GM21423 (cell line): ENCODE data around the gene SLC24A4.

Experiments
- ATAC-seq: cut with Tn5 transposase; IDR thresholded peaks from one replicate; pipeline ENCODE4 v1.9.1; 2021; ENCODE audit warnings: mild to moderate bottlenecking, moderate library complexity; ENCODE audit not compliant: unreplicated experiment

The SLC24A4 gene

DNA sequence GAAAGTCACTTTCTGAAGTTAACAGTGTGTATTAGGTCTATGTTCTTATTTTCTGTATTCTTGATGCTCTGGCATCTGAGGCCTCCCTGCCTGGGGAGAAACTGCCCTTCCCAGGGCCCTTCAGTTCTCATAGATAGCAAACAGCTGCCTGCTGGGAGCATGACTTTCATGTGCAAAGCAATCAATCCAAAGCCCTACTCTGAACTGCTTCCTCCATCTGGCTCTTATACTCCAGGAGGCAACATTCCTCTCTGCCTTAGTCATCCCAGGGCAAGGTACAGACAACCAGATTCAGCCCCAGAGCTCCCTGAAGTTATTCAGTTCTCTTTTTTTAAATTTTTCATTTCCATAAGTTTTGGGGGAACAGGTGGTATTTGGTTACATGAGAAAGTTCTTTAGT, 149.0 kb downstream of the SLC24A4 start:
- ATAC-seq = no peak

DNA sequence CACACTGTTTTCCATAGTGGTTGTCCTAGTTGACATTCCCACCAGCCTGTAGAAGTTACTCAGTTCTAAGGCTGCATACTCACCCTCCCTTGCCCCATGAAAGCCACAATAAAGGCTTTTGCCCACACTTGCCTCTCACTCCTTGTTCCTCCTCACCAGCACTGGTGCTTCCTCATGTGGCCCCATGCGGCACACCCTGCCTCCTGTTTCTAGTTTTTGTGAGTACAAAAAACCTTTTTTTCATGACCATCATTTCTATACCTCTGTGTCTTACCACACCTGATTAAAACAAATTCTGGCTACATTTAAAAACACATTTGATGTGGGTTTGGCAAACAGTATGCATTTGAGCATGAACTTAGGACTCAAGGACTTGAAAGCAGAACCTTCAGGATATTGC, 149.9 kb downstream of the SLC24A4 start:
- no peak for ATAC-seq

DNA sequence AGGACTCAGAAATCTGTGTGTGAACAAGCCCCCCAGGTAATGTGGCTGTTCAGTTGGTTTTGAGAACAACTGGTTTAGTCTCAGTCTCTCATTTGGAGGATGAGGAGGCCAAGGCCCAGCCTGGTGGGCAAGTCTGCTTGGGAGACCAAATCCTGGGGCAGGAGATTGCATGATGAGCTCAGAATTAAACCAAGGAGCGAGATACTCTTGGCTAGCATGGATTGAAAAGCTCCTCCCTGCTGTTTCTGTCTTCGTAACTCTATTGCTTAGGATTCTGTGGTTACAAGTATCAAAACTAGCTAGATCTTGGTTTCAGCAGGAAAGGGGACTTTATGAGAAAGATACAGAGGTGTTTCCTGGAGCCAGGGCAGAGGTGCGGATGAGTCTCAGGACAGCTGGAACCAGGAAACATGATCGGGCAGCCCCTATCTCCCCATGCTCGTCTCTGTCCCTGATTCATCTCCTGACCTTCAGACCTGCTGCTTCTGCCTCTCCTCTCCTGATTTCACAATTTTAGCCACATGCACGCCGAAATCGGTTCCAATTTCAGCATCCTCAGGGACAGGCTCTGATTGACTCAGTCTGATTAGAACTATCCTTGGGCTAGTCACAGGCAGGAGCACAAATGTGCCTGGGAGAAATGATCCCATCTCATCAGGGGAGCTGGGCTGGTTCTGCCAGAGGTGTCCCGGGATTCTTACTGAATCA, 150.4 kb downstream of the SLC24A4 start:
- ATAC-seq = no peak

DNA sequence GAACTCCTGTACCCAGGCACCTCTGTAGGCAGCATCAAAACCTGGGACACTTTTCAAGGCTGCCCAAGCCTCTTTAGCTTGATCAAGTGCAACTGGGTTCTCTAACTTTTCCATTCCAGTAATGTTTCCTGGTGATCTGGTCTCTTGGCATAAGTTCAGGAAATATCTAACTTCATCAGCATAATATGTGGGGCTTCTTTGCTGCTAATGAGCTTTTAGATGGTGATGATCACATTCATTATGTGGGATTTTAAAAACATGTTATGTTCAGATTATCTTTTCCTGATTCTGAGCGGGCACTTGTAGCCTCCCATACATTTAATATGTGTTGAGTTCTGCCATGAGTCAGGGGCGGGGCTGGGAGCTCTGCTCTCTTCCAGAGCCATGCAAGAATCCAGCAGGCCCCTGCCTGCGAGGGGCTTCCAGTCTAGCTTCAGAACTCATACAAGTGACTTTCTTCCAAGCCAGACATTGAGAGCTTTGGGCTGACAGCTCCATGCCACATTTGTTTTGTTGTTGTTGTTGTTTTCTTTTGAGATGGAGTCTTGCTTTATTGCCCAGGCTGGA, 151.1 kb downstream of the SLC24A4 start:
- no peak for ATAC-seq

DNA sequence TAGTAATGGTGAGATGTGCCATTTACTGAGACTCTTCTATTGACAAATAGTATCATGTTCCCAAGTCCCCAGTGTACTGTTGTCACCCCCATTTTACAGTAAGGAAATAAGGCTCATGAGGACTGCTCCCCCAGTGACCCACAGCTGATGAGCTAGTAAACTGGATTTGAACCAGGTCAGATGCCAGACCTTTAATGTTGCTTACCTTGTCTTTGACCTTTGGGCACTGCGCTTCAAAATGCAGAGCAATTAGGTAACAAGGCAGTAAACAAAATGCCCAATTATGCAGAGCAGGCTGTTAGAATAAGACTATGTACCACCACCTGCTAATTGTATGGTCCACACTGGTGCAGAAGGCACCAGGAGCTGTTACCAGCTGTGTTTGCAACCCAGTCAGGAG, 152.1 kb downstream of the SLC24A4 start:
- ATAC-seq = no peak

DNA sequence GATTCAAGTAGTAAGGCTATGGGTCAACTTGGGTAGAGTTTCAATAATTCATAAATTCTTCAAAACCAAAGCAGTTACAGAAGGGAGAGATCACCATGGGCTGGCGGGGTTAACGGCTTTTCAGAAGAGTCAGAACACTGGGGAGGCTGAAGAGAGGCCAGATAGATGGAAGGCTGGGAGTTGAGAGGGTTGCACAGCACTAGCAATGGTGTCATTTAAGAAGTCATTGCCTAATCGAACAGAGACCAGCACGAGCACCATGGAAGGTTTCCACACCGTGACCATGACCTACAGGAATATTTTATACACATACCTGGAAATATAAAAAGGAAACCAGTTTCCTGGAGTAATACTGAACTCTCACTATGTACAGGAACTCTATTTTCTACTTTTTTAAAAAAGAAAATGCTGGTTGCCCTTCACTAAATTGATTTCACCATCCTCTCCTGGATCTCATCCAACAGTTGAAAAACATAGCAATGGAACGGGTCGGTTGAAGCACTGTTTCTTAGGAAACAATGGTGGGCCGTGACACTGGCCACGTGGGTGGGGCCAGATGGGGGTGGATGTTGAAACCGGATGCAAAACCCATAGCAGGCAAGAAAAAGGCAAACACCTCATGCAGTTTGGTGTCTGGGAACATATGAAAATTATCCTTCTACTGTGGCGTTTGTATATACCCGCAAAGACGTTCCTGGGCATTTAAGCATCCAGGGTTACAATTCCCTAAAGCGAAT, 152.7 kb downstream of the SLC24A4 start:
- no peak for ATAC-seq

DNA sequence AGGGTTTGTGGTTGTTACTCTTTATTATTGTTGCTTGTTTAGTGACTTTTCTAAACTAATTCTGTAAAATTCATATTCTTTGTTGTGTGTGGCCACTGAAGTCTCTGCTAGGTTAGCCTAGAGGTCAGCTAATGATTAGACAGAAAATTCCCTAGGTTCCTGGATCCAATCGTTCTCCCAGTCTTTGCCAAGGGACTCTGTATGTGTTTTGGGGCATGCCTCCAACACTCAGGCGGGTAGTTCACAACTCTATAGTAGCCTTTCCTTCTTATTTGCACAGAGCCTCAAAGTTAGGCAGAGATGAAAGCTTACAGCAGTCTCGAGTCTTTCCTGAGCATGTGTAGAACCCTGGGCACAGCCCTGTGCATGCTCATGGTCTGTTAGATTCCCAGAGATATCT, 157.9 kb downstream of the SLC24A4 start:
- no peak for ATAC-seq

DNA sequence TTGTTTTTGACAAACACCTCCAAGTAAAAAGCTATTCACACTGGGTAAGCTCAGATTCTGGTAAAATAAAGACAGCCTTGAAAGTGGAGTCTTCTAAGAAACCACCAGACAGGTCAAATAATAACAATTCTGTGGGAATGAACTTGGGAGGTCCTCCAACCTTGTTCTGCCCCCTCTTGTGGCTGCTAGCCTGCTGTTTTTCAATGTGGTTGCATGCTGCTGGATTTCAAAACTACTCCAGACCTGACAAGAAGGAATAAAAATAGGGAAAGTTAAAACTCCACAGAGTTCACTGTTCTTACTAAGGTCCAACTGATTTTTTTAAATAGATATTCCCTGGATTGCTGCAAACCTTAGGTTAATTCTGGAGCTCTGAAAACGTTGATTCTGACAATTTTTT, 158.4 kb downstream of the SLC24A4 start:
- no peak for ATAC-seq

DNA sequence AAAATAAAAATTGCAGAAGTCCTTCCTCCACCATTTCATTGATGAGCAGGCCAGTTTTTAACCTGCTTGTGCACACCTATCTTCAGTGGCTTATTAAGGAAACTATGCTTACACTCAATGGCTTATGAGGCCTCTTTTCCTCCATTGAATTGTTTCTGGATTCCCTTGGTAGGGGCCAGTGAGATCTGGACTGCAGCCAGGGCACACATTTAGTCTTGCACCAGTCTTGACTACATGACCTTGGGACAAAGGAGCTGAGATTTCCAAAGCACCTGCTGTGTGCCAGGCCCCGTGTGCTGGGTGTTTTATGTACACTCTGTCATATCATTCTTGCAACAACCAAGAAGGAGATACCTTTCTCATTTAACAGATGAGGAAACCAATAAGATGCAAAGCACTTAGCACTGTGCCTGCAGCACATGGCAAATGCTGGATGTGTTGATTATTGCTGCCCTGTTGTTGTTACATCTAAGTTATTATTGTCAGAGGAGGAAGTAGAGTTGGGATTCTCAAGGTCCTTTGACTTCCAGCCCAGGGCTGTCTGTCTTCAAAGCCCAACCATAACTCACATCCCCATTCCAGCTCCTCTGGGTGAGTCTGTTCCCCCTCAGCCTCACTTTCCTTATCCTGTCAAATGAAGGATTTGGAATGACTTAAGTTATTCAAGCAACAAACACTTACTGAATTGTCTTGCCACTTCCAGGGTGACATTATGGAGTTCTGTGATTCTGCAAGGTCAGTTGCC, 159.0 kb downstream of the SLC24A4 start:
- ATAC-seq = no peak

DNA sequence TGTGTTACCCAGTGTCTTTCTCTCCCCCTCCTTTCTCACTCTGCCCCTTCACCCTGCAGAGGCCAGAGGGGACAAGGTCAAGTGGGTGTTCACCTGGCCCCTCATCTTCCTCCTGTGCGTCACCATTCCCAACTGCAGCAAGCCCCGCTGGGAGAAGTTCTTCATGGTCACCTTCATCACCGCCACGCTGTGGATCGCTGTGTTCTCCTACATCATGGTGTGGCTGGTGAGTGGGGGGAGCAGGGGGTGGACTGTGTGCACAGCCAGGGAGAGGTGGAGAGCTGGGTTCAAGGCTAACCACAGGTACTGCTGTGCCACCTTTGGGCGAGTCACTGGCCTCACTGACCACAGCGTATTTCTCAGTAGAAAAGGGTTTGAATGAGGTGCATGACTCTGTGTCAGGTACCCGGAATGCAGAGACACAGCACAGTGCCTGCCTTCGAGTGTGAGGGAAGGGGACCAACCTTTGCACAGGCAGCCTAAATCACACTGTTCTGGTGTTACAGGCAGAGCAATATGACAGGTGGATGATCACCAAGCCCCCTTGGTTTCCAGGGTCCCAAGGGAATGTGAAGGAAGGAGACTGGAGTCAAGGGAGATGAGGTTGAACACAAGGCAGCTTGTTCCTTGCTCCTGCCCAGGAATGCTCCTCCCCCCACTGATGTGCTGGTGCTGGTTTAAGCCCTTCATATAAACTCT, 159.8 kb downstream of the SLC24A4 start:
- ATAC-seq = no peak

DNA sequence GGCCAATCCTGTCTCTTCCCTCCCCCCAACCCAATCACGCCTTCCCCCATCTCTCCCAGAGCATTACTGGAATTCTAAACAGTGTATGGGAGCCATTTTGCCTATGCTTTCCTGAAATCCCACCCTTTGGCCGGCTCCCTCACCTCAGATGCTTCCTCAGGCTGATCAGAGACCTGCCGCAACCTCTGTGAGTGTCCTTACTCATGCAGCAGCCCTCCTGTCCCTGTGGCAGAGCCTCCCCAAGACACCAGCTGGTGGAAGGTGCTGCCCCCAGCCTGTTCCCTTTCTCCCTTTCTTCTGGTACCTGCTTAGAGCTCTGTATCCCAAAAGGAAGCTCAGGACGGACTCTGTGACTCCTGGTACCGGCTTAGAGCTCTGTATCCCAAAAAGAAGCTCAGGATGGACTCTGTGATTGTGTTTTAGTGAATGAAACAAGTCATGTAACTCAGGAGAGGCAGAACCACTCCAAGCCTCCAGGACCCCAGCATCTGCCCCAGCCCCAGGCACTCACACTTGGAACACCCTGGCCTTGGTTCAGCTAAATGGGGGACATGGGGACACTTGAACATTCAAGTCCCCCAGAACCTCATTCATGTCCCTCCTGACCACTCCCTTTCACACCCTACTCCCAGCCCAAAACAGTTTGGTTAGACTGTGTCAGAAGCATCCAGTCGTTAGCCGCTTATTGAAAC, 161.3 kb downstream of the SLC24A4 start:
- ATAC-seq = no peak

DNA sequence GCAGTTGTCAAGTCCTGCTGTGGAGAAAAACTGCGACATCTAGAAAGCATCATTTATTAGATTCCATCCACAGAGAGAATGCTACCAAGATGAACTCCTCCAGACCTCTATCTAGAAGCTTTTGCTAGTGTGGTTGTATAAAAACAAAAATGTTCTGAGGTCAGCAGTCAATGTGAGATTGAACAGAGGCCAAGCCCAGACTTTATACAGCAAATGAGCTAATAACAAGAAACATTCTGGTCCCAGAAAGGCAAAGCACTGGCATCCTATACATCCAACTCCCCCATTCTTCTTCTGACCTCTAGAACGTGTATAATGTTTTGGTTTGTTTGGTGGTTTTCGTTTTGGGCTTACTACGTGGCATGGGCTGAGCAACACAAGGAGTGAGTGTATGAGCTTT, 163.9 kb downstream of the SLC24A4 start:
- no peak for ATAC-seq

DNA sequence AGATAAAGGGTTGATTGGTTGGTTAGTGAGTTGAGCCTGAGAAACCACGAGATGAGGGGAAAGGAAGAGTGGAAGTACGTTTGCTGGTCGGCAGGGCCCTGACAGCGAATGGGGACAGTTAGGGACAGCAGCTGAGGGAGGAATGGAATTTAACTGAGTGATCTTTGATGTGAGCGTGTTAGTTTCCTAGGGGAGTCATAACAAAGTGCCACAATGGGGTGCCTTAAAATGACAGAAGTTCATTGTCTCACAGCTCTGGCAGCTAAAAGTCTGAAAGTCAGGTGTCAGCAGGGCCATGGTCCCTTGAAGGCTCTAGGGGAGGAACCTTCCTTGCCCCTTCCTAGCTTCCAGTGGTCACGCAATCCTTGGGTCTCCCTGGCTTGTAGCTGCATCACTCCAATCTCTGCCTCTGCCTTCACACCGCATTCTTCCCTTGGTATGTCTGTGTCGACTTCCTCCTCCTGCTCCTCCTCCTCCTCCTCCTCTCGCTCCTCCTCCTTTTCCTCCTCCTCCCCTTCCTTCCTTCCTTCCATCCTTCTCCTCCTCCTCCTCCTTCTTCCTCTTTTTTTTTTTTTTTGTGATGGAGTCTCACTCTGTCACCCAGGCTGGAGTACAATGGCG, 164.7 kb downstream of the SLC24A4 start:
- ATAC-seq = no peak

DNA sequence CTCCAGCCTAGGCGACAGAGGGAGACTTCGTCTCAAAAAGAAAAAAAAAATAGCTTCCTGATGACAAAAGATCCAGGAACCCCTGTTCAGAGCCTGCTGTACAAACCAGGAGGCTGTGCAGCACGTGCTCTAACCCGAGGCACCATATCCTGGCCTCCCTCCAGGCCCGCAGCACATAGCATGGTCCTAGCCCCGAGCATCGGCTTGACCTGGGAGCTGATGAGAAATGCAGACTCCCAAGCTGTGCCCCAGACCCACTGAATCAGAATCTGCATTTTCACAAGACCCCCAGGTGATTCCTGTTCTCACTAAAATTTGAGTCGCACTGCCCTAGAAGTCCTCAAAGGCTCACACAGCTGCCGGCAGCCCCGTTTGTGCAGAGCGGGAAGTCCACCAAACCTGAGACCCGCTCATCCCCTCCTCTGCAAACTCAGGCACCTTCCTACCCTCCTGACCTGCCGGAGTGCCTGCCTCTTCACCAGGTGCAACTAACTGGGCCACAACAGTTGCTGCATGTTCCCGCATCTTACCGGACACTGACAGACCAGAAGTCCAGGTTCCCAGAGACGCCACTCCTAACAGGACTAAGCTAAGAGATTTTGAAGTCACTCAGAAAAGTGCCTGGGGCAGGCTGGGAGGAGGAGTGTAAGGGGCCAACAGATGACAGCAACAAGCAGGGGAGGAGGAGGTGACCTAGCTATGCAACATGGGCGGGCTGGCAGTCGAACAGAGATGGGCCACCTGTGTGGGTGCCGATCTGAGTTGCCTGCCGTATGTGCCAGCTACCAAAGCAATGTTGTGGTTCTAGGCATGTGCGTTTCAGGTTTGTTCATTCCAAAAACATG, 166.7 kb downstream of the SLC24A4 start:
- ATAC-seq = no peak

DNA sequence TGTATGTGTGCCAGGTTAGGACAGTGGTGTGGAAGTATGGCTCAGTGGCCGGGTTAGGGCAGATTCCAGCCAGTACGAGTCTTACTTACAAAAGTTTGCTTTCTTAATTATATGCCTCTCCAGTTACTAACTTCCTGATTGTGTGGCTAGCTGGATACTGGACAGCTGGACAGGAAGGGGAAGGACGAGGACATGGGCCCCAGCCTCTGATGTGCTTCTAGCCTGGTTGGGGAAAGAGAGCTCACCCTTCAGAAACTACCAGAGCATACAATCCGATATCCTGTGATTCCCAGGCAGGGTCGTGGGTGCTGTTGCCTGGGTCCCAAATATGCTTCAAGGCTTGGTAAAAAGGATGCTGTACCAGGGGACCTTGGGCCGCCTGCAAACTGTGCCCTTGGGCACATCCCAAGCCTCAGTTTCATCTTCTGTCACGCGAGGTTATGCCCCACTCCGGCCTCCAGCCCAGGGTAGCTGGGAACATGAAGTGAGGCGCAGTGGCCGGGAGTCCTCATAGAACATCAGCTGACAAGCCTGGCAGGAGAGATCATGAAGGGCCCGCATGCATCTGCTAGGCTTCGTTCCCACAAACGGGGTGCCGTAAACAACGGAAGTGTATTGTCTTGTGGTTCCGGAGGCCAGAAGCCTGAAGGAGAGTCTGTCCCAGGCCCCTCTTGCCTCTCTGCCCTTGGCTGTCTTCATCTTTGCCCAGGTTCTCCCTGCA, 167.4 kb downstream of the SLC24A4 start:
- no peak for ATAC-seq

DNA sequence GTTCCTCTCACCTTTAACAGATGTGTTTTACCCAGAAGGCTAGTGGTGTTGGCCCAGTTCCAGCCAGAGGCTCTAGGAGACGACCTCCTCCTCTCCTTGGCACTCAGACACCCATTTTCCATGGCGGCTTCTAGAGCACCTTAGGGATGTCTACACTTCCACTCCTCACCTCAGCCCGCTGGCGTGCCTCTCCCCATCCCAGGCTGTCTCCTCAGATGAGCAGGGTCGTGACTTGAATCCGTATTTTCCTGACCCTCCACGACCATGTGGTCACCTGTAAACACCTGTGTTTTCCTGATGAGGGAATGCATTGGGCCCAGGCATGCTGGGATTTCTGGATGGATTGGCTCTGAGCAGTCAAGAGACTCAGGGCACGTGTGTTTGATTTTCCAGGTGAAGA, 168.8 kb downstream of the SLC24A4 start:
- ATAC-seq = no peak

DNA sequence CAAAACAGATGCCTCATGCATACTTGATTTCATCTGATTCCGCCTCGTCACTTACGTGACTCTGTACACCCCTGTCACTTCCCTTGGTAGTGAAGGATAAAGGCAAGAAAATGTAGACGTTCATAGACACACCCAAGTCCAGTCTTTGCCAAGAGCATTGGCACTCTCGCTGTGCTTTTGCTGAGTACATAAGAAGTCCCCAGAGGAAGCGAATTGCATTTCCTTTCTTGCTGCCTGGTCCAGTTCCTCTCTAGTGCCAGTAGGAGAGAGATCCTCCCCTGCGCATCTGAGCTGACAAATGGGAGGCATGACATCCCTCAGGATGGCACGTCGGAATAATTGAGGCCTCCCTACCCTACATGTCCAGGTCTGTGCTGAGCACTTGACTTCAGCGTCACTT, 169.3 kb downstream of the SLC24A4 start:
- ATAC-seq = no peak

DNA sequence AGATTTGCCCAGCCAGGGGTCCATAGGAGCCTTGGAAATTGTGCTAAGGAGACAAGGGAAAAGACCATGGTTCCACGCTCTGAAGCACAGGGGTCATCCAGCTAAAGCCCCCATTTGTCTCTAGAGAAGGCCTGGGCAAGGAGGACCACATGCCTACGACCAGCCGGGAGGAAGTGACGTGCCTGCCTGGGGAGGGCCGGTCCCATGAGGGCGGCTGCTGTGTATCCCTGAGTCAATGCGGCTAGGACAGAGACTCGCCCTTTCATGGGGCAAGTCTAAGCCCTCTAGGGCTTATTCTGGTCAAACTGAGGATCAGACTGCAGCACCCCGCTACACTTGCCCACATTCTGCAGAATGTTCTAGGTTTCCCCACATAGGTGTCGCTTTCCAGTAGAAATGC, 170.1 kb downstream of the SLC24A4 start:
- ATAC-seq = no peak
